ENCODE measurements around the gene SLK.

Gene SLK

DNA sequence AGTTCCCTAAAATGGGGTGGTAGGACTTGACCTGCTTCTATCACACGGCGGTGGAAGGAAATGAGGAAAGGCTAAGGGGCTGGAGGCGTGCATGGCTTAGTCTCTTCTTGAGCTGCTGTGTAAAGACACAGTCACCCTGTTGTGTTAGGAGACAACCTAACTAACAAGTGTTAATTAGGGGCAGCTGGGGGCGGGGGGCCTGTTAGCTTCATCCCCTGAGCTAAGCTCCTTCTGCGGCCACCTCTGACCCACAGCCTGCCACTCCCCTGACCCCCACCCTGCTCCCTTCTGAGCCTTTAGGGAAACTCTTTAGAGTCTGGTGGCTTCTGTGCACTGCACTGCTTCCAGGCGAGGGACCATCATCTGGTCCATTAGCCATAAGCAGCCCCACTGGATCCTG, 90.8 kb downstream of the SLK start:
- ATAC-seq: no peak

GRCh38 chr10:104059364-104059763, 92.4 kb downstream of the SLK start:
- no peak for ATAC-seq

DNA sequence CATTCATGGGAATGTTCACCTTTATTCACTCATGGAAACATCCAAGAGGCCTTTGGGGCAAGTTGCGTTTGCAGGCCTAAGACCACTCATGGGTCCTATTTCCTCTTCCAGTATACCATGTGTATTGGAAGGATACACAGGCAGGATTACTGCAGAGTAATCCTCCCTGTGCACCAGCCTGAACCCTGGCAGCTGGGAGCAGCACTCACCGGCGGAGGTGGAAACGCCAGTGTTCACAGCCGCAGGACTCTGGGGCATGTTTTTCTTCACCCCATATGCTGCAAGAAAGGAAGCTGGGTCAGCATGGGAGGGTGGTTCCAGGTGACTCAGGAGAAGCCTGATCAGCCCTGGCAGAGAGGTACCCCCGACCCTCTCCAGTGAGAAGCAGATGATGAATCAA, 94.3 kb downstream of the SLK start:
- no peak for ATAC-seq

- ATAC-seq: no peak
Observed at GRCh38 chr10:104065748-104066147, 98.8 kb downstream of the SLK start.

DNA sequence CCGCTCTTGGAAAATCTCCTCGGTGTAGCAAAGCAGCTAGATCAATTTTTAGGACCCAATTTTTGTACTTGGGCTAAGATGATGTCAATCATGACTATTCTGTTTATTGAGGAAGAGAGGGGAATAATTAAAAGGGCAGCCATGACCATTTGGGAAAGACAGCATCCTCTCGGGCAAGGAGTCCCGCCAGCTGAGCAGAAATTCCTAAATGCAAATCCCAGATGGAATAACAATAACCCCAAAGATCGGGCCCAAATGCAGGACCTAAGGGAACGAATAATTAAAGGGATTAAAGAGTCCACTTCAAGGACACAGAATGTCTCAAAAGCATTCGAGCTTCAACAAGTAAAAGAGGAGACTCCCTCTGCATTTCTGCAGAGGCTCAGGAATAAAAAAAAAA, 100.0 kb downstream of the SLK start:
- no peak for ATAC-seq

- ATAC-seq: no peak
Observed at GRCh38 chr10:104067525-104067924, 100.6 kb downstream of the SLK start.

DNA sequence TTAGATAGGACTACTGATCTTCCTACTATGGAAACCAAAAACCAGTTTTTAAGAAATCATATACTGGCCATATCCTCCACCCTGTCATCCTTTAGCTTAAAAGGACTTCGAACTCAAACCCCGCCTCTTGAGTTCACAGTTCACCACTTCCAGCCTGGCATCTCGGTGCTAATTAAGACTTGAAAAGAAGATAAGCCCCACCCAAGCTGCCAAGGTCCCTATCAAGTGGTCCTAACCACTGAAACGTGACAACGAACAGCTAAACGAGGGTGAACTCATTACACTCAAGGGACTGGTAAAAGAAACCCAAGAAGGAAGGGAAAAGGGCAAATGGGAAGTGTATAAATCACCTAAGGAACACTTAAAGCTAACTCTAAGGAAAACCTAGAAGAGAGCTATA, 102.7 kb downstream of the SLK start:
- no peak for ATAC-seq

- no peak for ATAC-seq
Observed at GRCh38 chr10:104072786-104073185, 105.8 kb downstream of the SLK start.

DNA sequence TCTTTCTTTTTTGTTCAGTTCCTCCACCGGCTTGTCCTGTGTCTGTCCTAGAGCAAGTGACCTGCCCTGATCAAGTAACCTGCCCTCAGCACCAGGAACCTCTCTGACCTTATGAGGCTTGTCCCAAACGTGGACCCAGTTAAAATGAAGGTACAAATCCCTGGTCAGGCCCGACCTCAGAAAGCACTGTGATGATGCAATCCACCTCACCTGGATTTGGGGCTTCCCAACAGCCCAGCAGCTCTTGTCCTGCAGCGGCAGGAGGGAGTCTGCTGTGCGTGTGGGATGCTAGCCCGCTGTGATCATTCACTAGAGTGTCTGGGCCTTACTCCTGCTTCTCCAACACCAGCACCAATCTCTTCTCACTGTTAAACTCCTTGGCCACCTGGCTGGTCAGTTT, 107.6 kb downstream of the SLK start:
- no peak for ATAC-seq

GRCh38 chr10:104076743-104077160, 109.8 kb downstream of the SLK start:
- no peak for ATAC-seq

DNA sequence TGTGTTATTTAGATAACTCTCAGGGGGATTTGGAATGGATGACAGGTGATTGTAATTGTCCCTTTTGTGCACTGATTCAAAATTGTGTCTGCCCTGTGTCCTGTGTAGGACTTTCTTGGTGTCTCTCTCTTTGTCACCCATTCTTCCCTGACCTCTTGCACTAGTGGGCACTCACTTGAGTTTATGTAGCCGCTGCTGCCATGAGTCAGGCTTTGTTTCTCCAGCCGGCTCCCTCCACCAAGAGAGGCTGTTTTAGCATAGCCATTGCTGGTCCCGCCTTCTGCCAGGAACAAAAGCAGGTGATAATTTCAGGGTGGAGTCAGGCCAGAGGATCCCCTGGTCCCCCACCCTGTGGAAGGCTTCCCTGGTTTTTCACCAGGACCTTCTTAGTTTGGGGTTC, 110.3 kb downstream of the SLK start:
- no peak for ATAC-seq

- no peak for ATAC-seq
Observed at GRCh38 chr10:104077663-104078151, 110.8 kb downstream of the SLK start.

All from activated CD4-positive, CD25-positive, alpha-beta regulatory T cell treated with anti-CD3 and anti-CD28 coated beads, Interleukin-2, amount 50 U/mL, for 24 hours (primary cell).